ENCODE measurements around the gene CD48.

DNA sequence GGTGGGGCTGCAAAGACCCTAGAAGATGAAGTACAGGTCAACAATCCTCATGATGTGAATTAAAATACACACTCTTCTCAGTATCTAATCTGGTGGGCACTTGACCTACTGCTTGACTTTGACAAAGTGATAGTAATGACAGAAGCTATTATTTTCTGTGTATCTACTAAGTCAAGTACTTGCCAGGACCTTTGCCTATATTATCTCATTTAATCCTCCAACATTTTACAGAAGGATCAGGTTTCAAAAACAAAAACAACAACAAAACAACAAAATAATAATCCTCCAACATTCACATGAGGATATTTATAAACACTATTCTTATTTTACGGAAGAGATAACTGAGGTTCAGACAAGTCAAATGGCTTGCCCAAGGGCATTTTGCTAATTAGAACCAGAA, 4.4 kb upstream of the CD48 start:
- TF ChIP-seq TAF1 (IDR thresholded peaks at IDR 0.05; ENCODE audit: borderline replicate concordance, low read depth, low read length) (no peak), EZH2phosphoT487 (IDR thresholded peaks at IDR 0.05; ENCODE audit: borderline replicate concordance, low read depth) (no peak), MXI1 (IDR thresholded peaks at IDR 0.05; ENCODE audit: low read depth, low read length) (no peak), TEAD4 (IDR thresholded peaks at IDR 0.05; ENCODE audit: borderline replicate concordance, insufficient read depth) (no peak)
- TF ChIP-seq, protein P1, sequence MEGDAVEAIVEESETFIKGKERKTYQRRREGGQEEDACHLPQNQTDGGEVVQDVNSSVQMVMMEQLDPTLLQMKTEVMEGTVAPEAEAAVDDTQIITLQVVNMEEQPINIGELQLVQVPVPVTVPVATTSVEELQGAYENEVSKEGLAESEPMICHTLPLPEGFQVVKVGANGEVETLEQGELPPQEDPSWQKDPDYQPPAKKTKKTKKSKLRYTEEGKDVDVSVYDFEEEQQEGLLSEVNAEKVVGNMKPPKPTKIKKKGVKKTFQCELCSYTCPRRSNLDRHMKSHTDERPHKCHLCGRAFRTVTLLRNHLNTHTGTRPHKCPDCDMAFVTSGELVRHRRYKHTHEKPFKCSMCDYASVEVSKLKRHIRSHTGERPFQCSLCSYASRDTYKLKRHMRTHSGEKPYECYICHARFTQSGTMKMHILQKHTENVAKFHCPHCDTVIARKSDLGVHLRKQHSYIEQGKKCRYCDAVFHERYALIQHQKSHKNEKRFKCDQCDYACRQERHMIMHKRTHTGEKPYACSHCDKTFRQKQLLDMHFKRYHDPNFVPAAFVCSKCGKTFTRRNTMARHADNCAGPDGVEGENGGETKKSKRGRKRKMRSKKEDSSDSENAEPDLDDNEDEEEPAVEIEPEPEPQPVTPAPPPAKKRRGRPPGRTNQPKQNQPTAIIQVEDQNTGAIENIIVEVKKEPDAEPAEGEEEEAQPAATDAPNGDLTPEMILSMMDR (IDR thresholded peaks at IDR 0.05): no peak
- TF ChIP-seq, protein P2, sequence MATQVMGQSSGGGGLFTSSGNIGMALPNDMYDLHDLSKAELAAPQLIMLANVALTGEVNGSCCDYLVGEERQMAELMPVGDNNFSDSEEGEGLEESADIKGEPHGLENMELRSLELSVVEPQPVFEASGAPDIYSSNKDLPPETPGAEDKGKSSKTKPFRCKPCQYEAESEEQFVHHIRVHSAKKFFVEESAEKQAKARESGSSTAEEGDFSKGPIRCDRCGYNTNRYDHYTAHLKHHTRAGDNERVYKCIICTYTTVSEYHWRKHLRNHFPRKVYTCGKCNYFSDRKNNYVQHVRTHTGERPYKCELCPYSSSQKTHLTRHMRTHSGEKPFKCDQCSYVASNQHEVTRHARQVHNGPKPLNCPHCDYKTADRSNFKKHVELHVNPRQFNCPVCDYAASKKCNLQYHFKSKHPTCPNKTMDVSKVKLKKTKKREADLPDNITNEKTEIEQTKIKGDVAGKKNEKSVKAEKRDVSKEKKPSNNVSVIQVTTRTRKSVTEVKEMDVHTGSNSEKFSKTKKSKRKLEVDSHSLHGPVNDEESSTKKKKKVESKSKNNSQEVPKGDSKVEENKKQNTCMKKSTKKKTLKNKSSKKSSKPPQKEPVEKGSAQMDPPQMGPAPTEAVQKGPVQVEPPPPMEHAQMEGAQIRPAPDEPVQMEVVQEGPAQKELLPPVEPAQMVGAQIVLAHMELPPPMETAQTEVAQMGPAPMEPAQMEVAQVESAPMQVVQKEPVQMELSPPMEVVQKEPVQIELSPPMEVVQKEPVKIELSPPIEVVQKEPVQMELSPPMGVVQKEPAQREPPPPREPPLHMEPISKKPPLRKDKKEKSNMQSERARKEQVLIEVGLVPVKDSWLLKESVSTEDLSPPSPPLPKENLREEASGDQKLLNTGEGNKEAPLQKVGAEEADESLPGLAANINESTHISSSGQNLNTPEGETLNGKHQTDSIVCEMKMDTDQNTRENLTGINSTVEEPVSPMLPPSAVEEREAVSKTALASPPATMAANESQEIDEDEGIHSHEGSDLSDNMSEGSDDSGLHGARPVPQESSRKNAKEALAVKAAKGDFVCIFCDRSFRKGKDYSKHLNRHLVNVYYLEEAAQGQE (IDR thresholded peaks at IDR 0.05; ENCODE audit: low read depth, low read length): no peak
